Upper lobe of left lung (tissue), 6 donors: ENCODE results near the gene MAST3. TPM values are rescaled to one million over a fixed set of nuclear protein-coding genes. Genes with fewer than 3 reads are reported as not detected.

Experiments
- ATAC-seq, 2 donors: fragments of 200-7000 bp; cut with Tn5 transposase; one replicate each; pipeline ENCODE4 v1.9.1; 2022; ENCODE audit warnings: mild to moderate bottlenecking in 2 of 2, moderate library complexity in 2 of 2; ENCODE audit not compliant: low FRiP score in 2 of 2
- DNase-seq, 2 donors: peaks; one replicate each; pipeline ENCODE4 v3.0.0-alpha.2; 2019 to 2020
- H3K27ac ChIP-seq, 4 donors: fragments of 200-600 bp; sonication (generic); one replicate each; pipeline ENCODE4 v1.5.1; 2016 to 2019
- H3K27me3 ChIP-seq, 4 donors: fragments of 200-600 bp; sonication (generic); one replicate each; pipeline ENCODE4 v1.5.1; 2017 to 2019
- H3K36me3 ChIP-seq, 4 donors: fragments of 200-600 bp; sonication (generic); one replicate each; pipeline ENCODE4 v1.5.1; 2016 to 2019
- H3K4me1 ChIP-seq, 4 donors: fragments of 200-600 bp; sonication (generic); one replicate each; pipeline ENCODE4 v1.5.1; 2018 to 2019
- H3K4me3 ChIP-seq, 4 donors: fragments of 200-600 bp; sonication (generic); one replicate each; pipeline ENCODE4 v1.5.1; 2017 to 2019; ENCODE audit warnings: mild to moderate bottlenecking in 2 of 4, moderate library complexity in 1 of 4
- H3K9me3 ChIP-seq, 4 donors: fragments of 200-600 bp; sonication (generic); one replicate each; pipeline ENCODE4 v1.5.1; 2018 to 2019
- CTCF ChIP-seq, 6 experiments: fragments of 450-650 bp in 4 of 6; fragments of 200-600 bp in 2 of 6; sonication (generic) in 2 of 6; IDR thresholded peaks; one replicate each; pipeline ENCODE4 v1.5.1; 2016 to 2019; ENCODE audit warnings: antibody characterized with exemption in 6 of 6
- EP300 ChIP-seq, 4 donors: sonication (generic); formaldehyde crosslinking; IDR thresholded peaks; one replicate each; pipeline ENCODE4 v1.5.1; 2017; ENCODE audit warnings: antibody characterized with exemption in 4 of 4, control low read depth in 2 of 4
- POLR2A ChIP-seq, 4 donors: fragments of 450-650 bp; IDR thresholded peaks; one replicate each; pipeline ENCODE4 v1.5.1; 2016 to 2017; ENCODE audit warnings: antibody characterized with exemption in 4 of 4, mild to moderate bottlenecking in 2 of 4
- POLR2AphosphoS5 ChIP-seq, 2 donors: sonication (generic); formaldehyde crosslinking; IDR thresholded peaks; one replicate each; pipeline ENCODE4 v1.5.1; 2017; ENCODE audit warnings: antibody characterized with exemption in 2 of 2
- WGBS, 2 donors: methylation state at CpG; one replicate each; pipeline ENCODE4 v1.1.5; 2017 to 2018; 5-methylcytosine and 5-hydroxymethylcytosine counted together
- total RNA-seq, 6 donors: library from RNA; depleted of rRNA in 4 of 6; stranded (reverse); fragments of >200 nt in 4 of 6; gene quantifications; one replicate each; pipeline versions ENCODE4 v1.1.0 to v1.2.1, GENCODE V29; 2016 to 2021
- donor health status: DM: no; HTN: no; CAD: no; lungs with moderate emphysema.
- donor health status: DM: no; HTN: yes; CAD: no; lungs with severe emphysema.

The MAST3 gene
- total RNA-seq, 6 donors from 2014 or later, result 9.3 to 67.1 (median 27.5) TPM

GRCh38 chr19:18055967-18056366 is 41.6 kb upstream of the MAST3 start:
- H3K36me3 ChIP-seq, result no peaks in the 10 kb centered on the region
- H3K4me3 ChIP-seq, result no peak overlapping the region
- no peak for ATAC-seq
- no peaks in the 10 kb centered on the region for H3K9me3 ChIP-seq
- H3K4me1 ChIP-seq, result peaks cover 27 to 35% (median 29%) of the 10 kb centered on the region in 4 donors
- no peaks in the 10 kb centered on the region for H3K27me3 ChIP-seq
- 83 to 92% methylated on average over 5 of the region's 5 CpGs for WGBS, 2 donors
- peak overlapping the region in 1 of 4 donors; percentile 89 for H3K27ac ChIP-seq
- TF ChIP-seq EP300 (IDR thresholded peaks at IDR 0.05), result no peak
- no peak for TF ChIP-seq POLR2A (IDR thresholded peaks at IDR 0.05)
- TF ChIP-seq CTCF (IDR thresholded peaks at IDR 0.05), result no peak
- no peak for TF ChIP-seq POLR2AphosphoS5 (IDR thresholded peaks at IDR 0.05)
- no peak for DNase-seq

GRCh38 chr19:18057557-18057956 is 40.0 kb upstream of the MAST3 start:
- H3K27me3 ChIP-seq, result no peaks in the 10 kb centered on the region
- peak in 1 of 2 donors; percentile 43 for DNase-seq
- peaks cover 16 to 21% (median 16%) of the 10 kb centered on the region in 4 donors for H3K4me1 ChIP-seq
- H3K27ac ChIP-seq, result peak overlapping the region; percentile 60 to 89 (median 76)
- no peaks in the 10 kb centered on the region for H3K36me3 ChIP-seq
- TF ChIP-seq POLR2AphosphoS5 (IDR thresholded peaks at IDR 0.05), result peak; percentile 12 to 42
- no peak for TF ChIP-seq POLR2A (IDR thresholded peaks at IDR 0.05)
- TF ChIP-seq CTCF (IDR thresholded peaks at IDR 0.05), result peak in 1 of 6 experiments; percentile 5
- ATAC-seq, result peak in 1 of 2 donors; percentile 23
- WGBS, 2 donors, result 68 to 84% methylated on average over 3 to 6 of the region's 6 CpGs
- no peaks in the 10 kb centered on the region for H3K9me3 ChIP-seq
- peak overlapping the region in 1 of 4 donors; percentile 27 for H3K4me3 ChIP-seq

GRCh38 chr19:18058208-18059009 is 39.2 kb upstream of the MAST3 start:
- 5 to 6% methylated on average over 27 to 33 of the region's 34 CpGs for WGBS, 2 donors
- Histone ChIP-seq H3K4me1 (peaks cover 16 to 21% (median 16%) of the 10 kb centered on the region in 4 donors), H3K4me3 (peak overlapping the region in 3 of 4 donors; percentile 19 to 41 (median 27)), H3K36me3 (no peaks in the 10 kb centered on the region), H3K27me3 (no peaks in the 10 kb centered on the region), H3K27ac (peak overlapping the region; percentile 60 to 89 (median 76)), H3K9me3 (no peaks in the 10 kb centered on the region)
- DNase-seq (peak; percentile 81 to 96), ATAC-seq (peak; percentile 90 to 95)
- TF ChIP-seq CTCF (IDR thresholded peaks at IDR 0.05) (peak; percentile 85 to 98 (median 96)), POLR2A (IDR thresholded peaks at IDR 0.05) (peak in 1 of 4 donors; percentile 29), EP300 (IDR thresholded peaks at IDR 0.05) (no peak), POLR2AphosphoS5 (IDR thresholded peaks at IDR 0.05) (peak; percentile 36 to 54)

- H3K4me1 ChIP-seq, result peaks cover 16 to 21% (median 16%) of the 10 kb centered on the region in 4 donors
- DNase-seq (no peak), ATAC-seq (no peak)
- 71 to 94% methylated on average over 4 to 8 of the region's 8 CpGs for WGBS, 2 donors
- H3K27me3 ChIP-seq, result no peaks in the 10 kb centered on the region
- TF ChIP-seq EP300 (IDR thresholded peaks at IDR 0.05) (no peak), POLR2AphosphoS5 (IDR thresholded peaks at IDR 0.05) (no peak), CTCF (IDR thresholded peaks at IDR 0.05) (no peak), POLR2A (IDR thresholded peaks at IDR 0.05) (no peak)
- H3K9me3 ChIP-seq, result no peaks in the 10 kb centered on the region
- no peaks in the 10 kb centered on the region for H3K36me3 ChIP-seq
- no peak overlapping the region for H3K4me3 ChIP-seq
- H3K27ac ChIP-seq, result no peak overlapping the region
Observed at GRCh38 chr19:18059297-18059696, 38.3 kb upstream of the MAST3 start.
